Stimulated activated CD4-positive, alpha-beta T cell treated with anti-CD3 and anti-CD28 coated beads, Interleukin-15, amount 100 ng/mL, for 1 hour (primary cell): Measurements from ENCODE around the gene LPAR1.

ENCODE experiments used
- DNase-seq, 2 donors: peaks; one replicate each; pipeline ENCODE4 v3.0.0-alpha.2; 2020; ENCODE audit warnings: low read depth in 1 of 2, low spot score in 1 of 2

Gene LPAR1

GRCh38 chr9:110958847-110959246, 79.4 kb downstream of the LPAR1 start:
- DNase-seq = no peak

- no peak for DNase-seq
Measured at GRCh38 chr9:110954822-110955291, 83.4 kb downstream of the LPAR1 start.

GRCh38 chr9:110952540-110952859, 85.8 kb downstream of the LPAR1 start:
- DNase-seq = no peak

- DNase-seq = no peak
Measured at GRCh38 chr9:110951805-110952539, 86.3 kb downstream of the LPAR1 start.

GRCh38 chr9:110950041-110950645, 88.1 kb downstream of the LPAR1 start:
- DNase-seq = no peak

- no peak for DNase-seq
Measured at GRCh38 chr9:110949081-110949480, 89.2 kb downstream of the LPAR1 start.

GRCh38 chr9:110947491-110948044, 90.7 kb downstream of the LPAR1 start:
- no peak for DNase-seq

GRCh38 chr9:110942522-110942921, 95.7 kb downstream of the LPAR1 start:
- no peak for DNase-seq

GRCh38 chr9:110940951-110941557, 97.2 kb downstream of the LPAR1 start:
- no peak for DNase-seq

GRCh38 chr9:110939573-110939972, 98.7 kb downstream of the LPAR1 start:
- DNase-seq = no peak

- DNase-seq = no peak
Measured at GRCh38 chr9:110939047-110939446, 99.2 kb downstream of the LPAR1 start.

- DNase-seq = no peak
Measured at GRCh38 chr9:110938242-110938641, 100.0 kb downstream of the LPAR1 start.

- DNase-seq = no peak
Measured at GRCh38 chr9:110936719-110937452, 101.4 kb downstream of the LPAR1 start.

- DNase-seq = no peak
Measured at GRCh38 chr9:110936237-110936636, 102.0 kb downstream of the LPAR1 start.

GRCh38 chr9:110935829-110936228, 102.4 kb downstream of the LPAR1 start:
- no peak for DNase-seq

GRCh38 chr9:110933350-110934001, 104.8 kb downstream of the LPAR1 start:
- DNase-seq = no peak

- no peak for DNase-seq
Measured at GRCh38 chr9:110932863-110933262, 105.4 kb downstream of the LPAR1 start.

- DNase-seq = no peak
Measured at GRCh38 chr9:110928599-110928998, 109.7 kb downstream of the LPAR1 start.

GRCh38 chr9:110926828-110927487, 111.3 kb downstream of the LPAR1 start:
- no peak for DNase-seq

GRCh38 chr9:110923601-110924000, 114.7 kb downstream of the LPAR1 start:
- DNase-seq = no peak
